Measurements from ENCODE around the gene IFITM5.
"Not testable (repeated sequence)": the region's sequence is repeated elsewhere in the genome, so short reads cannot be mapped to it uniquely, and the experiment has no call there.

Gene IFITM5

DNA sequence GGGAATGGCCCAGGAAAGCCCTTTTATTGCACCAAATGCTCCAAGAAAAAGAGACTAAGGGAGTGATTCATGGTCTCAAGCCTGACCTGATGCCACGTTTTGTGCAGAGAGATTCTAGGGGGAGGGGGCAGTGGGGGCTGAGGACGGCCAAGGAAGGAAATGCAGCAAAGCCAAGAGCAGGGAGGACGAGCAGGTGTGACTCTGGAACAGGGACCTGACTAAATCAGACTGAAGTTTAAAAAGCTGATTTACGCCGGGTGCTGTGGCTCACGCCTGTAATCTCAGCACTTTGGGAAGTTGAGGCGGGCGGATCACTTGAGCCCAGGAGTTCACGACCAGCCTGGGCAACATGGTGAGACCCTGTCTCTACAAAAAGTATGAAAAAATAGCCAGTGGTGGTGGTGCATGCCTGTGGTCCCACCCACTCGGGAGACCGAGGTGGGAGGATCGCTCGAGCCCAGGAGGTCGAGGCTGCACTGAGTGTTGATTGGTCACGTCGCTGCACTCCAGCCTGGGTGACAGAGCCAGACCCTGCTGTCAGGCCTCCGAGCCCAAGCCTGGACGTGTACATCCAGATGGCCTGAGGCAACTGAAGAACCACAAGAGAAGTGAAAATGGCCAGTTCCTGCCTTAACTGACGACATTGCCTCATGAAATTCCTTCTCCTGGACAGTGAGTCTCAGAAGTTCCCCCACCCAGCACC is 32.2 kb upstream of the IFITM5 start:
- TF ChIP-seq, protein P1, sequence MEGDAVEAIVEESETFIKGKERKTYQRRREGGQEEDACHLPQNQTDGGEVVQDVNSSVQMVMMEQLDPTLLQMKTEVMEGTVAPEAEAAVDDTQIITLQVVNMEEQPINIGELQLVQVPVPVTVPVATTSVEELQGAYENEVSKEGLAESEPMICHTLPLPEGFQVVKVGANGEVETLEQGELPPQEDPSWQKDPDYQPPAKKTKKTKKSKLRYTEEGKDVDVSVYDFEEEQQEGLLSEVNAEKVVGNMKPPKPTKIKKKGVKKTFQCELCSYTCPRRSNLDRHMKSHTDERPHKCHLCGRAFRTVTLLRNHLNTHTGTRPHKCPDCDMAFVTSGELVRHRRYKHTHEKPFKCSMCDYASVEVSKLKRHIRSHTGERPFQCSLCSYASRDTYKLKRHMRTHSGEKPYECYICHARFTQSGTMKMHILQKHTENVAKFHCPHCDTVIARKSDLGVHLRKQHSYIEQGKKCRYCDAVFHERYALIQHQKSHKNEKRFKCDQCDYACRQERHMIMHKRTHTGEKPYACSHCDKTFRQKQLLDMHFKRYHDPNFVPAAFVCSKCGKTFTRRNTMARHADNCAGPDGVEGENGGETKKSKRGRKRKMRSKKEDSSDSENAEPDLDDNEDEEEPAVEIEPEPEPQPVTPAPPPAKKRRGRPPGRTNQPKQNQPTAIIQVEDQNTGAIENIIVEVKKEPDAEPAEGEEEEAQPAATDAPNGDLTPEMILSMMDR (IDR thresholded peaks at IDR 0.05; ENCODE audit: insufficient read depth, missing control alignments), result no peak
- no peak for DNase-seq (ENCODE audit: insufficient read length, low spot score)
- no peak for FAIRE-seq

DNA sequence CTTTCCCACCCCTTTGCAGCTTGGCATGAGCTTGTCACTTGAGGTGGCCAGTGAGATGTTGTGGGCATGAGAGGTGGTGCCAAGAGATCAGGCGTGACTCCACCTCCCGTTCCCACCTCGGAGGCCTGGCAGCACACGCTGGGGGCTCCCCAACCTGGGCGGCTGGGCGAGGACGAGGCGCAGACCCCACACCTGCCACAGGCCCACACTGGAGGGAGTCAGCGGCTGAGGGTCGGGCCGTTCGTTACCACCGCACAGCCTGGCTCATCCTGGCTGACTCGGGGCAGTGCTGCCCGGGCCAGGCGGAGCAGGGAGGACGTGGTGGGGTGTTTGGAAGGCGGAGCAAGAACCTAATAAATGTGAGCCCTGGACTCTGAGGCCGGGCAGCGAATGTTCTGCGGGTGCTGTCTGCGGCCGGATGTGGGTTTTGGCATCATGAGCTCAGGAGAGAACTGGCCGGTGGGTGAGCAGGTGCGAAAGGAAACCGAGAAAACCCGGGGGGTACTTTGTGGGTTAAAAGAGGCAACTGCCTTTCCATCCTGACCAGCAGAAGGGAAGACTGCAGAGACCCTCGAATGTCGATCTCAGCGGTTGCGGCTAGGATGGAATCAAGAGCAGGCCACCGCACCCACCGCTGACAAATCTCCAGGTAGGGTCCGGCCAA is 31.5 kb upstream of the IFITM5 start:
- FAIRE-seq, result no peak
- no peak for DNase-seq (ENCODE audit: insufficient read length, low spot score)
- TF ChIP-seq, protein P1 (IDR thresholded peaks at IDR 0.05; ENCODE audit: insufficient read depth, missing control alignments), result no peak

DNA sequence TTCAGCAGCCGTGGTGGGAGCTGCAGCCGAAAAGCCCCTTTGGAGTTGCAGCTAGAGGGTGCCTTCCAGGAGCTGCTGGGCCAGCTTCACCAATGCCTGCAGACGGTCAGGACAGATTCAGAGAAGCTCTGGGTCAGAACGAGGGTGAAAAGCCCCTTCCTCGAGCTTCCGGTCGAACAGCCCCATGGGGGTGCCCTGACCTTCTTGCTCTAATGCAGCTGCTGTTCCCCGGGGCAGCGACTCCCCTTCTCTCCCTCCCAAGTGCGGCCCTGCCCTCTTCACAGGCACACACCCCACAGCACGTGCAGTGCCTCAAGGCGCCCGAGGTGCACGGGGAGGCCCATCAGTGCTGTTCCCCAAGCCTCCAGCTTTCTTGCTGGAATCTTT is 31.0 kb upstream of the IFITM5 start:
- no peak for FAIRE-seq
- TF ChIP-seq, protein P1 (IDR thresholded peaks at IDR 0.05; ENCODE audit: insufficient read depth, missing control alignments), result no peak
- DNase-seq (ENCODE audit: insufficient read length, low spot score), result no peak

DNA sequence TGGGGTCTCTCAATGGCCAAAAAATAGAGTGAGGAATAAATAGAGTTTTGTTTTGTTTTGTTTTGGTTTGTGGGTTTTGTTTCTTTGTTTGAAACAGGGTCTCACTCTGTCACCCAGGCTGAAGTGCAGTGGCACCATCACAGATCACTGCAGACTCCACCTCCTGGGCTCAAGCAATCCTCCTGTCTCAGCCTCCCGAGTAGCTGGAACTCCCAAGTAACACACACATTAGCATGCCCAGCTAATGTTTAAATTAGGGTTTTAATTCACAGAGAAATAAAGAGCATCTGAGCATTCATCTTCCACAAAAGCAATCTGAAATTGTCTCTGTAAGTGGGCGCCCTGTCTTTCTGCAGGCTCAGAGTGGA is 30.5 kb upstream of the IFITM5 start:
- TF ChIP-seq, protein P1 (IDR thresholded peaks at IDR 0.05; ENCODE audit: insufficient read depth, missing control alignments), result no peak
- no peak for DNase-seq (ENCODE audit: insufficient read length, low spot score)
- FAIRE-seq, result no peak

DNA sequence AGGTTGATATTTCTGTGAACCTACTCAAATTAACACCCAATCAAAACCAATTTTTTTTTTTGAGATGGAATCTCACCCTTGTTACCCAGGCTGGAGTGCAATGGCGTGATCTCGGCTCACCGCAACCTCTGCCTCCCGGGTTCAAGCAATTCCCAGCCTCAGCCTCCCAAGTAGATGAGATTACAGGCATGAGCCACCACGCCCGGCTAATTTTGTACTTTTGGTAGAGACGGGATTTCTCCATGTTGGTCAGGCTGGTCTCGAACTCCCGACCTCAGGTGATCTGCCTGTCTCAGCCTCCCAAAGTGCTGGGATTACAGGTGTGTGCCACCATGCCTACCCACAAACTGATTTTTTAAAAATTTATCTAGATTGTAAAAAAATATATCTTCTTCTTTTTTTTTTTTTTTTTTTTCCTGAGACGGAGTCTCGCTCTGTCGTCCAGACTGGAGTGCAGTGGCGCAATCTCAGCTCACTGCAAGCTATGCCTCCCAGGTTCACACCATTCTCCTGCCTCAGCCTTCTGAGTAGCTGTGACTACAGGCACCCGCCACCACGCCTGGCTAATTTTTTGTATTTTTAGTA is 29.3 kb upstream of the IFITM5 start:
- DNase-seq (ENCODE audit: insufficient read length, low spot score); FAIRE-seq: not testable (repeated sequence)

DNA sequence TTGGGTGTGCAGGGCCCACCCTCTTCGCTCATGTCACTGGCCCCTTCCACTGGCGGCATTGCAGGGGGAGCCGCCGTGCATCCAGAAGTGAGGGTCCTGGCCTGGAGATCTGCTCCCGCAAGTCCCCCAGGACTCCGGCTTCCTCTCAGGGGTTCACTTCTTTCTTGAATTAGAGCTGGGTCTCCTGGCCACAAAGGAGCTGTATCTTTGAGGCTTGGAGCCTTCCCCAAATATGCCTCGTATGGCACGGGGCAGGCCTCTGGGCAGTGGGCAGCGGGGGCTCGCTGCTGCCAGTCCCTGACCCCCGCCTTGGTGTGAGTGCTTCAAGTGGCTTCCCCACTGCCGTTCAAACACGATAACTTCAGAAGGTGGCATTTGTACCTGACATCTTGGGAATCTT is 28.7 kb upstream of the IFITM5 start:
- TF ChIP-seq, protein P1 (IDR thresholded peaks at IDR 0.05; ENCODE audit: insufficient read depth, missing control alignments), result no peak
- no peak for DNase-seq (ENCODE audit: insufficient read length, low spot score)
- FAIRE-seq, result no peak

DNA sequence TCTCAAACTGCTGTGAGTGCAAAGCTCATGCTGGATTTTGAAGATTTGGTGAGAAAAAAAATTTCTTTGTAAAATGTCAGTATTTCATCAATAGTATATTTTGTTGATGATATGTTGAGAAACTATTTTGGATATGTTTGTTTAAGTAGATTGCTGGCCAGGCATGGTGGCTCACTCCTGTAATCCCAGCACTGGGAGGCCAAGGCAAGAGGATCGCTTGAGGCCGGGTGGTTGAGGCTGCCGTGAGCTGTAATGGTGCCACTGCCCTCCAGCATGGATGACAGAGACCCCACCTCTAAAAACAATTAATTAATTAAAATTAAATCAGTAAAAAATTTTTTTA is 28.2 kb upstream of the IFITM5 start:
- DNase-seq (ENCODE audit: insufficient read length, low spot score) (no peak), FAIRE-seq (no peak)

More for the DNA sequence above, 28.2 kb upstream of the IFITM5 start:
- TF ChIP-seq, protein P1 (IDR thresholded peaks at IDR 0.05; ENCODE audit: insufficient read depth, missing control alignments), result no peak
